Femur (tissue), 1 donor: ENCODE measurements around the gene TTC17.
"Not testable (repeated sequence)": the region's sequence is repeated elsewhere in the genome, so short reads cannot be mapped to it uniquely, and the experiment has no call there.

ENCODE experiments used
- DNase-seq: peaks from one replicate; pipeline ENCODE4 v3.0.0-alpha.2; 2017

TTC17 gene, protein sequence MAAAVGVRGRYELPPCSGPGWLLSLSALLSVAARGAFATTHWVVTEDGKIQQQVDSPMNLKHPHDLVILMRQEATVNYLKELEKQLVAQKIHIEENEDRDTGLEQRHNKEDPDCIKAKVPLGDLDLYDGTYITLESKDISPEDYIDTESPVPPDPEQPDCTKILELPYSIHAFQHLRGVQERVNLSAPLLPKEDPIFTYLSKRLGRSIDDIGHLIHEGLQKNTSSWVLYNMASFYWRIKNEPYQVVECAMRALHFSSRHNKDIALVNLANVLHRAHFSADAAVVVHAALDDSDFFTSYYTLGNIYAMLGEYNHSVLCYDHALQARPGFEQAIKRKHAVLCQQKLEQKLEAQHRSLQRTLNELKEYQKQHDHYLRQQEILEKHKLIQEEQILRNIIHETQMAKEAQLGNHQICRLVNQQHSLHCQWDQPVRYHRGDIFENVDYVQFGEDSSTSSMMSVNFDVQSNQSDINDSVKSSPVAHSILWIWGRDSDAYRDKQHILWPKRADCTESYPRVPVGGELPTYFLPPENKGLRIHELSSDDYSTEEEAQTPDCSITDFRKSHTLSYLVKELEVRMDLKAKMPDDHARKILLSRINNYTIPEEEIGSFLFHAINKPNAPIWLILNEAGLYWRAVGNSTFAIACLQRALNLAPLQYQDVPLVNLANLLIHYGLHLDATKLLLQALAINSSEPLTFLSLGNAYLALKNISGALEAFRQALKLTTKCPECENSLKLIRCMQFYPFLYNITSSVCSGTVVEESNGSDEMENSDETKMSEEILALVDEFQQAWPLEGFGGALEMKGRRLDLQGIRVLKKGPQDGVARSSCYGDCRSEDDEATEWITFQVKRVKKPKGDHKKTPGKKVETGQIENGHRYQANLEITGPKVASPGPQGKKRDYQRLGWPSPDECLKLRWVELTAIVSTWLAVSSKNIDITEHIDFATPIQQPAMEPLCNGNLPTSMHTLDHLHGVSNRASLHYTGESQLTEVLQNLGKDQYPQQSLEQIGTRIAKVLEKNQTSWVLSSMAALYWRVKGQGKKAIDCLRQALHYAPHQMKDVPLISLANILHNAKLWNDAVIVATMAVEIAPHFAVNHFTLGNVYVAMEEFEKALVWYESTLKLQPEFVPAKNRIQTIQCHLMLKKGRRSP

DNA sequence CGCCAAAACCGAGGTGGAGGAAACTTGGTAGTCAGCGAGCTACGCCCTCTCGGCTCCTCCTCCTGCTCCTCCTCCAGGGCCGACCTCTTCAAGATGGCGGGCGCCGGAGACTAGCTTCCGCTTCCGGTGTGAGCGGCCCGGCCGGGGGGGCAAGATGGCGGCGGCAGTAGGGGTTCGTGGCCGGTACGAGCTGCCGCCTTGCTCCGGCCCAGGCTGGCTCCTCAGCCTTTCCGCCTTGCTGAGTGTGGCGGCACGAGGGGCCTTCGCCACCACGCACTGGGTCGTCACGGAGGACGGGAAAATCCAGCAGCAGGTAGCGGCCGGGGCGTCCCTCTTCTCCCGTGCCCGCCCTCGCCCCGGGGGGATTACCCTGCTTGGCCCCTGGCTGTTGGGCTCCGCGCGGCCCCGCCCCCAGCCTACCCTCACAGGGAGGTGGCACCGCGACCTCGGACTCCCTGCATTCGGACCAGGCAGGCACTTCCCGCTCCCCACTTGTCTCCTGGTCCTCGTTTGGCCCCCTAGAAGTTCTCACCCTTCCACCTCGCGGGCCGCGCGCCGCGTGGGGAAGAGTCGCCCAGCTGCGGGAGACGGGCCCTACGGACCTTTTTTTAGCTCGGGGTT is at the start of gene TTC17:
TTC17 (plus strand) TSS at position 120 of the 621 bp plus-strand sequence; CDS start at position 155, 35 bp downstream.
- peak; percentile 97 for DNase-seq

DNA sequence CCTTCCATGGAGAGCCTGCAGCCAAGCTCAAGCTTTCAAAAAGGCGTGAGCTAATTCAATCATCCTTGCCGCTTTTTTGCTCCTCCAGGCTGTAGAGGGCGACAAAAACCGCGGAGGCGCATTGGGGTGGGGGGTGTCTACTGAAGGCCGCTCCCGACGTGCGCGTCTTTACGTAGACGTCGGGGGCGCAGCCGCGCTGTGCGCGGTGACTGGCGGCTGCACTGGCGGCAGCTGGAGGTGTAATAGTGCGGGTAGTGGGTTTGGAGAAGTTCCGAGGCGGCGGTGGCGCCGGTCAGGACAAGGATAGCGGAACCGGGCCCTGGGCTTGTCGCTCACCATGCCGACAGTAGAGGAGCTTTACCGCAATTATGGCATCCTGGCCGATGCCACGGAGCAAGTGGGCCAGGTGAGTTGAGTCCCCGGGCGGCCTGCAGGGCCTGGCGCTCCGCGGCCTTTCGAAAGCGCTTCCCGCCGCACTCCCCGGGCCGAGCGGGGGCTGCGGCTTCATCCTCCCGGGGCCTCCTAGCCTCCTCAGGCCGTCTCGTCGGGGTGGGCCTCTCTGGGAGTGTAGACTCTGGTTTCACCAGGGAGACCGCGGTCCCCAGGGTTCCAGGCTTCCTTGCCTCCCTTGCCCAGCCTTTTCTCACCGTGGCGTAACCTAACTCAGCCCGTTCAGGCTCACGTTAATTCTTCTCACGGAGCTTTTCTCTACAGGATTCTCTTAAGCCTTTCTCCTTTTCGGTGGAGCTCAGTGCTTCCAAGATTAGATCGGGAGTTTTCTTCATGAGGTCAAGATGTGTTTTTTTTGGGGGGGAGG is 46.7 kb upstream of the TTC17 start, which contains the start of gene API5:
API5 (plus strand) TSS at position 206 of the 817 bp plus-strand sequence; CDS start at position 338, 132 bp downstream.
- peak; percentile 96 for DNase-seq

GRCh38 chr11:43315966-43316365 is 42.8 kb upstream of the TTC17 start:
- no peak for DNase-seq

DNA sequence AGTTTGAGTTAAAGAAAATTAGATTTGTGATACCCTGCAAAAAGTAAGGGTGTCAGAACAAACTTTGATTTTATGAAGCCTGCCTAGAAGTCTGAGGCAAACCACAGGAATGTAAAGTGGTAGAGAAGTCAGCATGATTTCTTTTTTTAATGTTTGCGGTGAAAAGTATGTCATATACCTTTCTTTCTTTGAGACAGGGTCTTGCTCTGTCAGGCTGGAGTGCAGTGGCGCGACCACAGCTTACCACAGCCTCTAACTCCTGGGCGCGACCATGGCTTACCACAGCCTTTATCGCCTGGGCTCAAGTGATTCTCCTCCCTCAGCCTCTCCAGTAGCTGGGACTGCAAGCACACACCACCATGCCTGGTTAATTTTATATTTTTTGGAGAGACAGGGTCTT is 42.3 kb upstream of the TTC17 start:
- no peak for DNase-seq

- DNase-seq = no peak
Measured at GRCh38 chr11:43327987-43328386, 30.7 kb upstream of the TTC17 start.

- no peak for DNase-seq
Measured at GRCh38 chr11:43328482-43328881, 30.2 kb upstream of the TTC17 start.

DNA sequence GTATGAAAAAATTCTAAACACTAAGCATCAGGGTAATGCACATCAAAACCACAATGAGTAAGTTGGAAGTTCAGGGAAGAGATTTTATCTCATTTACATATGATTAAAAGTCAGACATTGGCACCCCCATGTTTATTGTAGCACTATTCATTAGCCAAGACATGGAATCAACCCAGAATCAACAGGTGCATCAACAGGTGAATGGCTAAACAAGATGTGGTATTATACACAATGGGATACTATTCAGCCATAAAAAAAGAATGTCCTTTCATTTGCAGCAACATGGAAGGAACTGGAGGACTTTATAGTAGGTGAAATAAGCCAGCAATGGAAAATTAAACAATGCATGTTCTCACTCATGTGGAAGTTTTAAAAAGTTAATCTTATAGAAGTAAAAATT is 17.6 kb upstream of the TTC17 start:
- DNase-seq = no peak

- DNase-seq = not testable (repeated sequence)
Measured at GRCh38 chr11:43351426-43351825, 7.3 kb upstream of the TTC17 start.

DNA sequence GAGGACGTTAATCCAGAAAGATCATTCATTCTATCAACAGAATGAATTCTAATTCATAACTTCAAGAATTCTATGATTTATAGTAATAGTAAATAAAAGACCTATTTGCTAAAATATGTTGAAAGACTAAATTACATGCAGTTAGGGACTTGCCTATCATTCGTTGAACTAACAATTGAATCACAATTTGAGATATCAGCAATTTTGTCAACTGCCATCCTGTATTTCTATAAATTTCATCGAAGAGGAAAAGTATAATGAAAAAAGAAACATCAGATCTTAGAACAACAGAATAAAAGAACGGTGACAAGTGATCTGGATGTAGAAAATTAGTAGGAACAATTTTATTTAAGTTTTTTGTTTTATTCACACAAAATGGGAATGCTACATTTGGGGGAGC is 4.4 kb upstream of the TTC17 start:
- DNase-seq = no peak

GRCh38 chr11:43356336-43356735 is 2.4 kb upstream of the TTC17 start:
- no peak for DNase-seq

DNA sequence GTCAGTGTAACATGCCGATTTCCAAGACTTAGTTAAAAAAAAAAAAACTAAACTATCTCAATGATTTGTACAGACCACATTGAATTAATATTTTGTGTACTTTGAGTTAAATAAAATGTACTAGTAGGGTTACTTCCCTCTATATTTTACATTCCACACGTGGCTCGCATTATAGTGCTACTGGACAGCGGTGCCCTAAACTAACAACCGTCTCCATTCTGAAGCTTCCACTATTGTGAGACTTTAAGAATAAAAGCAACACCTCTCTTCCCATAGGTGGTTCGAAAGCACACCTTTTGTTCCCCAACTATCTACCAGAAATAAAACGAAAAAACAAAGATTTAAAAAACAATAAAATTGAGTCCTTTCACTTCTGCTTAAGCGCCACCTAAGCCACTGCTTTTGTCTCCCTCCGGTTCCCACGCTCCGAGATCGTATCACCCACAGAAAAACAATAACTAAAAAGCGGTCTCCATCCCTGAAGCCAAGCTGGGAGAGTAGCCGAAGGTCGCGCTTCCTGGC is 380 bp upstream of the TTC17 start:
- DNase-seq = no peak

GRCh38 chr11:43359422-43359818 is 700 bp downstream of the TTC17 start:
- no peak for DNase-seq

GRCh38 chr11:43360361-43361032 is 1.8 kb downstream of the TTC17 start:
- no peak for DNase-seq

- DNase-seq = no peak
Measured at GRCh38 chr11:43366677-43367076, 8.0 kb downstream of the TTC17 start.

DNA sequence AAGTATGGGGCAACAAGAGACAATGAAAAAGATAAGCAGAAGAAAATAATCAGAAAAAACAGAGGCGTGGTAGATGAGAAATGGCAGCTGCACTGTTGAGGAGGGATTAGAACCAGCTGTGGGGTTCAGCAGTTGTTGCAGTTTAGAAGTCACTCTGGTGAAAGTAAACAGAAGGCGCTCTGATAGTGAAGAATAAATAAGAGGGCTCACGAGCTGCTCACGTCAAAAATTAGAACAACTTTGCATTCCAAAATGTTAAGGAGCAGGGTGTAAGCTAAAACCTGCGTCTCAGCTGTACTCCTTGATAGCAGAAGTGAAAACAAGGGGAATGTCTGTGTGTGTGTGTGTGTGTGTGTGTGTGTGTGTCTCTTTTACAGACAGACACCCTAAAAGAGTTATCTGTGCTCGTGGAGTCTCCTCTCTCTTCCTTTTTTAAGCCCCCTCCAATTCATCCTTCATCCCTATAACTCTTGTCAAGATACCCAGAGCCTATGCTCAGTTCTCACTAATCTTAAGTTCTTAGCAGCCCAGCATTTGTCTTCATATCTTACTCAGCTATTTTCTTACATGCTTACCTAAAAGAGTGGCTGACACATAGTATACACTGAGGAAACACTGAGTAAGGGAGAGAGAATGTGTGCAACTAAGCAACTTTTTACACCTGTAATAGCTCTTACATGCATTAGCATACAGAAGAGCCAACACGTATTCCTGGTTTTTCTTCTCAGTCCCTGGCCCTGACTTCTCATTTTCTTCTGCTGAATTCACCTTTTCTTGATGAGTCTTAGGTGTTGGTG is 8.9 kb downstream of the TTC17 start:
- DNase-seq = no peak

- DNase-seq = no peak
Measured at GRCh38 chr11:43376065-43376464, 17.3 kb downstream of the TTC17 start.

GRCh38 chr11:43376594-43376993 is 17.9 kb downstream of the TTC17 start:
- no peak for DNase-seq

GRCh38 chr11:43377389-43377788 is 18.7 kb downstream of the TTC17 start:
- no peak for DNase-seq

- no peak for DNase-seq
Measured at GRCh38 chr11:43378897-43379296, 20.2 kb downstream of the TTC17 start.

DNA sequence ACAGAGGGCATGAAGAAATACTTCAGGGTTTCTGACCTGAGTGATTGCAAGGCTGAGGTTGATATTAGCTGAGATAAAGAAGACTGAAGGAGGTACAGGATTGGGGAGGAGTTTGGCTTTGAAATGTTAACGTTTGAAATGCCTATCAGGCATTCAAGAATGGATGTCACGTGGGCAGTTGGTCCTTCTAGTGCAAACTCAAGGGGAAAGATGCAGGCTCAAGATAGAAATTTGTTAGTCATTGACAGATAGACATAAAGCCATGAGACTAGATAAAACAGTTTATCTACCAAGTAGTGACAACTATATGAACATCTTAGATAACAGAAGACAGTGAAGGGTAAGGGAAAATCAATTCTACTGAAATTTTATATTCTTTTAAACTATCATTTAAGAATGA is 23.1 kb downstream of the TTC17 start:
- DNase-seq = no peak
